Fibroblast of mammary gland (primary cell): ENCODE measurements around the gene KCNJ18.
"Not testable (repeated sequence)": the region's sequence is repeated elsewhere in the genome, so short reads cannot be mapped to it uniquely, and the experiment has no call there.

ENCODE experiments used
- DNase-seq: peaks from one replicate; pipeline ENCODE4 v3.0.0-alpha.2; 2010; ENCODE audit warnings: low read depth
- H3K4me3 ChIP-seq: 2 replicates; pipeline ENCODE4 v1.5.1; 2011; ENCODE audit warnings: low read depth, mild to moderate bottlenecking, low read length, moderate library complexity; ENCODE audit not compliant: control insufficient read depth

Gene KCNJ18

GRCh38 chr17:21691883-21692703 lies at the start of gene KCNJ18:
KCNJ18 (plus strand) TSS chr17:21692523; CDS start chr17:21702787, 10,264 bp downstream.
- not testable (repeated sequence) for DNase-seq, H3K4me3 ChIP-seq

DNA sequence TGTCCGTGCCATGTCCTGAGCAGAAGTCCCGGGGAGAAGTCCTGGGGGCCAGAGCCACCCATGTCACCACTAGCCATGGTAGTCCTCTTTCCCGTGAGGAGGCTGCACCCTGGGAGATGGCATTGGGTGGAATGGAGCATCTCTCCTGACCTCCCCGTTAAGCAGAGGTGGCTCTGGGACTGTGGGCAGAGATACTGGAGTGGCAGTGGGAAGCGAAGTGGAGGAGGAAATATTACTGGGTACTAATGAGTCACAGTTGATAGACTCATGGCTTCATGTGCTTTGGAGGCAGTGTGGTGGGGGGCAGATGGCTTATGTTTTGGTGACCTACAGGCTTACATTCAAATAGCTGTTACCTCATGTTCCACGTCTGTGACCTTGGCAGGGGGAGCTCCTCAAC lies 44.2 kb upstream of the KCNJ18 start:
- H3K4me3 ChIP-seq, DNase-seq: not testable (repeated sequence)

DNA sequence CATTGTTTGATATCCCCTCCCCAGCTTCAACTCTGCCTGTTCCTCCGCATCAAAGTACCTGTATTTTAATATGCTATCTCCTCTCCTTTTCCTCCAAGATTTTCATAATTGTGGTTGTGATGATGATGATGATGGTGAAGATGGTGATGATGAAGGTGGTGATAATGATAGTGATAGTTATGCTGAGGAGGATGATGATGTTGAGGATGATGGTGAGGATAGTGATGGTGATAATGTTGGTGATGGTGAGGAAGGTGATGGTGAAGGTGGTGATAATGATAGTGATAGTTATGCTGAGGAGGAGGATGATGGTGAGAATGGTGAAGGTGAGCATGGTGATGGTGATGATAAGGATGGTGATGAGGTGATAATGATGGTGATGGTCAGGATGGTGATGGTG lies 42.3 kb upstream of the KCNJ18 start:
- DNase-seq, H3K4me3 ChIP-seq: not testable (repeated sequence)

- DNase-seq, H3K4me3 ChIP-seq: not testable (repeated sequence)
Observed at GRCh38 chr17:21652049-21652448, 40.3 kb upstream of the KCNJ18 start.

DNA sequence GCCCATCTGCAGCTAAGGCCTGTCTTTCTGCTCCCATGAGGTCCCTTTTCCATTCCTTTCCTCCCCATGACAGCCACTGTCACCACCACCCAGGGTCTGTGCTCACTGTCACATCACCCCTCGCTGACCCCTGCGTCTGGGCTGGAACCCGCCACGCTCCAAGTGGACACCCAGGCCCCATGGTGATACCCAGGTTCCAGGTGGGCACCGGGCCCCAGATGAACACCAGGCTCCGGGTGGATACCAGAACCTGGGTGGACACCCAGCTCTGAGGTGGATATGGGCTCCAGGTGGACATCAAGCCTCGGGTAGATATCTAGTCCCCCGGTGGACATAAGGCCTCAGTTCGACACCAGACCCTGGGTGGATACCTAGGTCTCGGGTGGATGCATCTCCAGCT lies 39.1 kb upstream of the KCNJ18 start:
- not testable (repeated sequence) for DNase-seq, H3K4me3 ChIP-seq

DNA sequence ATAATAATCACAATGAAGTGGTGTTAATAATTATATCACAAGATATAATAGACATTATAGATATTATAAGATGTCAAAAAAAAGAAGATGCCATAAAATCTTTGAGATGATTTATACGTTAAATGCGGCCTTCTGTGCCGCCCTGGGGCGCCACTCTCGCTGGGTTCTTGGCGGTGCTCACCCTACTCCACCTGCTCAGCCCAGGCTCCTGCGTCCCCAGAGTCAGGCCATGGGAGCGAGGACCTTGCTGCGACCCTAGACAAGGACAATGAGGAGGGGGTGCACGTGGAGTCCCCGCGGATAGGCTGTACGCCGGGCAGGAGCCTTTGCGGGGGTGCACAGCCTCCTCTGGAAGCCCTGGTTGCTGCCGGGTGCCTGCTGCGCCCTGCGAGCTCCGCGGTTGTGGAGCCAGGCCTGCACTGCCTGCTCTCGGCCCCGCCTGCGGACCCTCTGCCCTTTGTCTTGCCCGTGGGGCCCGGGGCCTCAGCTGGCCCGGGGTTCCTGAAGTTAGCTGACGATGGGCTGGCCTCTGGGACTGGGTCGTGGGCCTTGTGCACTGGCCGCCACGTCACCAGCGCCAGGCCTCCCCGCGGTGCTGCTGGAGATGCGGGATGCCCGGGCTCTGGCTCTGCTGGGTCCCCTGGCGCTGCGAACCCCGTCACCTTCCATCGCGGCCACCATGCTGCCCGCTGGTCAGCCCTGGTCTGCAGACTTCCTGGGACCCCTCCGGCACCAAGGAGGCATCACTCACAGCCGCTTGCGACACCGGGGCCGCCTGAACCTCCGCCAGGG lies 35.6 kb upstream of the KCNJ18 start:
- DNase-seq, H3K4me3 ChIP-seq: not testable (repeated sequence)

DNA sequence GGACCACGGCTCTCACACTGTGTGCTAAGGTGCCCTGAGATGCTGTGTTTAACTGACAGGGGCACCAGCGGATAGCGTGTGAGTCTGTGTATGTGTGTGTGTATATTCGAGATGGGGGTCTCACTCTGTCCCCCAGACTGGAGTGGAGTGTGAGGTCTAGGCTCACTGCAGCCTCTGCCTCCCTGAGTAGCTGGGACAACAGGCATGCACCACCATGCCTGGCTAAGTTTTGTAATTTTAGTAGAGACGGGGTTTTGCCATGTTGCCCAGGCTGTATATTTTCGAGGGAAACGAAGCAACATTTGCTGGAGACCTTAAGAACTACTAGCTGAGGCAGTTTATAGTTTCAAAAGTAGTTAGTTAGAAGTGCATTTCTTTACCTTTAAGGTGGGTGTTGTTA lies 32.7 kb upstream of the KCNJ18 start:
- H3K4me3 ChIP-seq, DNase-seq: not testable (repeated sequence)

- not testable (repeated sequence) for H3K4me3 ChIP-seq, DNase-seq
Observed at GRCh38 chr17:21661455-21661854, 30.9 kb upstream of the KCNJ18 start.

GRCh38 chr17:21663166-21663565 lies 29.2 kb upstream of the KCNJ18 start:
- DNase-seq, H3K4me3 ChIP-seq: not testable (repeated sequence)

DNA sequence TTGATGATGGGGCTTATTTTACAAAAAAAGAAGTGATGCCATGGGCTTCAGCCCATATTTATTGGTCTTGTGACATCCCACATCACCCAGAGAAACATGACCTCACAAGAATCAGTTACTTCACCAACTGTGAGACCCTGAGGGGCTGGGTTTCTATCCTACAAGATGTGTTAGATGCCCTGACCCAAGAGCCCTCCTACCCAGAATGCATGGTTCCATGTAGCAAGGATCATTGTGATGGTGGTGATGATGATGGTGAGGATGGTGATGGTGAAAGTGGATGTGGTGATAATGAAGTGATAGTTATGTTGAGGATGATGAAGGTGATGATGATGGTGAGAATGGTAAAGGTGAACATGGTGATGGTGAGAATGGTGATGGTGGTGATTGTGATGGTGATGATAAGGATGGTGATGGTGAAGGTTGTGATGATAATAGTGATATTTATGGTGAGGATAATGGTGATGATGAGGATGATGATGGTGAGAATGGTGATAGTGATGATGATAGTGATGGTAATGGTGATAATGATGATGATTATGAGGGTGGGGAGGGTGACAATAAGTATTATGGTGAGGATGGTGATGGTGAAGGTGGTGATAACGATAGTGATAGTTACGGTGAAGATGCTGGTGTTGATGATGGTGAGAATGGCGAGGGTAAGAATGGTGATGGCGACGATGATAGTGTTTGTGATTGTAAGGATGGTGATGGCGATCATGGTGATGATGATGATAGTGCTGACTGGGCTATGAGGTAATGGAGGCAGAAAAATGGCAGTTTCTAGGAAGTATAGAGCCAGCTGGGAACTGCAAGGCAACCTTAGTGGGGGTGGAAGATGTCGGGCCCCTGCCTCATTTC lies 28.5 kb upstream of the KCNJ18 start:
- not testable (repeated sequence) for H3K4me3 ChIP-seq, DNase-seq

GRCh38 chr17:21665171-21665570 lies 27.2 kb upstream of the KCNJ18 start:
- not testable (repeated sequence) for DNase-seq, H3K4me3 ChIP-seq

GRCh38 chr17:21665935-21666493 lies 26.3 kb upstream of the KCNJ18 start:
- not testable (repeated sequence) for DNase-seq, H3K4me3 ChIP-seq

DNA sequence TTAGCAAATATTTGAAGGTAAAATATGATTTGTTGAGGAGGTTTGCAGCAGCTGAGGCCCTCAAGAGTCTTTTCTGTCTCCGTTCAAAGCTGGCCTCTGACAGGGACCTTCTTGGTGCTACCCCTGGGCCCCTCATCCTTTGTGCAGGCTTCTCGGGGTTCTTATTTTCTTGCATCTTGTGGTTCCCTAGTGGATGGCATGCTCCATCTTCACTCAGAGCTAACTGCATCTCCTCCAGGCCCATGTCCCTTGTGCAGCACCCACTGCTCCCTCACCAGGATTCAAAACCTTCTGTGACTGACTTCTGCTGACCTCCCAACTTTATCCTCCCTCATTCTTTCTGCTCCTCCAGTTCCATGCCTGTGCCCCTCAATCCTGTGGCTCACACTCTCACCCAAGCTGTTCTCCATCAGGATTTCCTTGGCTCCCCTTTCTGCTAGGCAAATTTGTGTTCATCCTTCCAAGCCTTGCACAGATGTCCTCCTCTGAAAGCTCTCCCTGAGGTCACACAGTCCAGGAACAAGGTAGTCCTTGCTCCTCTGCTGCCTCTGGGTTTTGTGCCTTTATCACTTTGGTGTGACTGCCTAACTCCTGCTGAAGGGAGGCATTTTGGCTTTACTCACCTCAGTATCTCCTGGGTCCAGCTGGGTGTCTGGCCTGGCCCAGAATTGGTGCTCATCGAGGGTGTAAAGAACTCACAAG lies 25.5 kb upstream of the KCNJ18 start:
- DNase-seq, result not testable (repeated sequence)

GRCh38 chr17:21667413-21668117 lies 24.8 kb upstream of the KCNJ18 start:
- peak; percentile 5 for DNase-seq
- not testable (repeated sequence) for H3K4me3 ChIP-seq

More for the DNA sequence above, 25.5 kb upstream of the KCNJ18 start:
- H3K4me3 ChIP-seq, result not testable (repeated sequence)

- DNase-seq, result not testable (repeated sequence)
Observed at GRCh38 chr17:21668118-21668488, 24.2 kb upstream of the KCNJ18 start.

GRCh38 chr17:21668746-21669508 lies 23.4 kb upstream of the KCNJ18 start:
- H3K4me3 ChIP-seq, DNase-seq: not testable (repeated sequence)

More at GRCh38 chr17:21668118-21668488, 24.2 kb upstream of the KCNJ18 start:
- H3K4me3 ChIP-seq, result not testable (repeated sequence)
